GM12874 (cell line): ENCODE measurements around the gene PLXNB1.

Experiments used
- TF ChIP-seq, protein P1 (sequence below): IDR thresholded peaks from 2 replicates; pipeline ENCODE4 v1.5.1; 2011; ENCODE audit warnings: low read depth, mild to moderate bottlenecking, control low read depth, low read length, moderate library complexity; ENCODE audit not compliant: insufficient read depth

The PLXNB1 gene

GRCh38 chr3:48460517-48460902 is 30.6 kb upstream of the PLXNB1 start:
- TF ChIP-seq, protein P1, sequence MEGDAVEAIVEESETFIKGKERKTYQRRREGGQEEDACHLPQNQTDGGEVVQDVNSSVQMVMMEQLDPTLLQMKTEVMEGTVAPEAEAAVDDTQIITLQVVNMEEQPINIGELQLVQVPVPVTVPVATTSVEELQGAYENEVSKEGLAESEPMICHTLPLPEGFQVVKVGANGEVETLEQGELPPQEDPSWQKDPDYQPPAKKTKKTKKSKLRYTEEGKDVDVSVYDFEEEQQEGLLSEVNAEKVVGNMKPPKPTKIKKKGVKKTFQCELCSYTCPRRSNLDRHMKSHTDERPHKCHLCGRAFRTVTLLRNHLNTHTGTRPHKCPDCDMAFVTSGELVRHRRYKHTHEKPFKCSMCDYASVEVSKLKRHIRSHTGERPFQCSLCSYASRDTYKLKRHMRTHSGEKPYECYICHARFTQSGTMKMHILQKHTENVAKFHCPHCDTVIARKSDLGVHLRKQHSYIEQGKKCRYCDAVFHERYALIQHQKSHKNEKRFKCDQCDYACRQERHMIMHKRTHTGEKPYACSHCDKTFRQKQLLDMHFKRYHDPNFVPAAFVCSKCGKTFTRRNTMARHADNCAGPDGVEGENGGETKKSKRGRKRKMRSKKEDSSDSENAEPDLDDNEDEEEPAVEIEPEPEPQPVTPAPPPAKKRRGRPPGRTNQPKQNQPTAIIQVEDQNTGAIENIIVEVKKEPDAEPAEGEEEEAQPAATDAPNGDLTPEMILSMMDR: no peak

DNA sequence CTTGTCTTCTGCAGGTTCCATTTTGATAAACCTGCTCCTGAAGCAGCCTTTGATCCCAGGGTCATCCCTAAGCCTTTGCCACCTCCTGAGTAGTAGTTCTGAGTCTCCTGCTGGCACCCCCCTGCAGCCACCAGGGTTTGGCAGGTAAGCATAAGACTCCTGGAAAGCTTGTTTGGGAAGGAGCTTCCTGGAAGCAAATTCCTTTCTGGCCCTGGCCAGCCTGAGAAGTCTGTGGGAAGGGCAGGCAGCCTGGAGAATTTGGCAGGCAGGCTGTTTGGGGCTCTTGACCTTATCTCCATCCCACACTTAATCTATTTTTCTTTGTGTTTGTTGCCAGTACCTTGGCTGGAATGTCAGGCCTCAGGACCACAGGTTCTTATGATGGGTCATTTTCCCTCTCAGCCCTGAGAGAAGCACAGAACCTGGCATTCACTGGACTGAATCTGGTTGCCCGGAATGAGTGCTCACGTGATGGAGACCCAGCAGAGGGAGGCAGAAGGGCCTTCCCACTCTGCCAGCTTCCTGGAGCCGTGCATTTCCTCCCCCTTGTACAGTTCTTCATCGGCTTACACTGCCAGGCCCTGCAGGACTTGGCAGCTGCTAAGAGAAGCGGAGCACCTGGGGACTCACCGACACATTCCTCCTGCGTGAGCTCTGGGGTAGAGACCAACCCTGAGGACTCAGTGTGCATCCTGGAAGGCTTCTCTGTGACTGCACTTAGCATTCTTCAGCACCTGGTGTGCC is 30.1 kb upstream of the PLXNB1 start:
- TF ChIP-seq, protein P1: no peak

- TF ChIP-seq, protein P1: no peak
Measured at GRCh38 chr3:48459331-48459730, 29.4 kb upstream of the PLXNB1 start.

DNA sequence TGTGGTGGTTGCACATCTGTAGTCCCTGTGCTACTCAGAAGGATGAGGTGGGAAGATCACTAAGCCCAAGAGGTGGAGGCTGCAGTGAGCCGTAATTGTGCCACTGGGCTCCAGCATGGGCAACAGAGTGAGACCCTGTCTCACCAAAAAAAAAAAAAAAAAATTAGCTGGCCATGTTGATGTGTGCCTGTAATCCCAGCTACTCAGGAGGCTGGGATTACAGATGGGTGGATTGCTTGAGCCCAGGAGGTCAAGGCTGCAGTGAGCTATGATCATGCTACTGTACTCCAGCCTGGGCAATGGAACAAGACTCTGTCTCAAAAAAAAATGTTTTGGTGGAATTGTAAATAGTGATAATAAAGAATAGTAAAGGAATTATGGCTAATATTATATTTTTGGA is 26.6 kb upstream of the PLXNB1 start:
- TF ChIP-seq, protein P1: no peak

DNA sequence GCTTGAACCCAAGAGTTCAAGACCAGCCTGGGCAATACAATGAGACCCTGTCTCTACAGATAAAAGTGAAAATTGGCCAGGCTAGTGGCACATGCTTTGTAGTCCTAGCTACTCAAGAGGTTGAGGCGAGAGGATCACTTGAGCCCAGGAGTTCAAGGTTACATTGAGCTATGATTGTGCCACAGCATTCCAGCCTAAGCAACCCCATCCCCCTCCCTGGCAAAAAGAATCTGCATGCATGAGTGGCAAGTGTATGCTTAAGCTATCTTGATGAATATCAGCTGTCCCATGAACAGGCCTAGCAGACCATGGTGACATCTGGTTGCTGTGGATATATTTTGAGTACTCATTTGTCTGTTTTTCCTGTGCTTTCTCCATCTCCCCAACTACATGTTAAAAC is 21.4 kb upstream of the PLXNB1 start:
- TF ChIP-seq, protein P1: no peak

GRCh38 chr3:48446425-48447193 is 16.7 kb upstream of the PLXNB1 start, which contains the start of gene ATRIP:
TSS of gene ATRIP (plus strand) at chr3:48446737. CDS start at chr3:48446846, 109 bp downstream.
- TF ChIP-seq, protein P1: no peak

- TF ChIP-seq, protein P1: no peak
Measured at GRCh38 chr3:48446043-48446424, 16.1 kb upstream of the PLXNB1 start.
